GM23338 (cell line): ENCODE measurements around the gene UBE2I.

ENCODE experiments used
- EZH2 ChIP-seq: fragments of 200-600 bp; sonication (generic); IDR thresholded peaks from one replicate; pipeline ENCODE4 v1.8.0; 2017; ENCODE audit warnings: antibody characterized with exemption, mild to moderate bottlenecking, low read depth; ENCODE audit not compliant: unreplicated experiment
- EZH2phosphoT487 ChIP-seq: fragments of 200-600 bp; sonication (generic); IDR thresholded peaks from one replicate; pipeline ENCODE4 v1.8.1; 2018; ENCODE audit warnings: antibody characterized with exemption; ENCODE audit not compliant: unreplicated experiment
- POLR2AphosphoS5 ChIP-seq: IDR thresholded peaks from 2 replicates; pipeline ENCODE4 v1.6.1; 2016; ENCODE audit warnings: antibody characterized with exemption, low read depth
- TF ChIP-seq, protein P1 (sequence below), 2 experiments: fragments of 200-600 bp in 1 of 2; sonication (generic) in 1 of 2; conservative IDR thresholded peaks; 2 replicates each; pipeline versions ENCODE4 v1.5.1 to v1.6.1; 2016 to 2017; ENCODE audit warnings: antibody characterized with exemption in 2 of 2, low read depth in 2 of 2, mild to moderate bottlenecking in 2 of 2, moderate library complexity in 1 of 2
- TF ChIP-seq, protein P2 (sequence below): IDR thresholded peaks from one replicate; pipeline ENCODE4 v1.6.1; 2018; ENCODE audit warnings: antibody characterized with exemption; ENCODE audit not compliant: unreplicated experiment

GRCh38 chr16:1334739-1335138 lies 25.3 kb downstream of the UBE2I start:
- TF ChIP-seq EZH2 (peak; percentile 37), POLR2AphosphoS5 (no peak), EZH2phosphoT487 (no peak)
- TF ChIP-seq, protein P1, sequence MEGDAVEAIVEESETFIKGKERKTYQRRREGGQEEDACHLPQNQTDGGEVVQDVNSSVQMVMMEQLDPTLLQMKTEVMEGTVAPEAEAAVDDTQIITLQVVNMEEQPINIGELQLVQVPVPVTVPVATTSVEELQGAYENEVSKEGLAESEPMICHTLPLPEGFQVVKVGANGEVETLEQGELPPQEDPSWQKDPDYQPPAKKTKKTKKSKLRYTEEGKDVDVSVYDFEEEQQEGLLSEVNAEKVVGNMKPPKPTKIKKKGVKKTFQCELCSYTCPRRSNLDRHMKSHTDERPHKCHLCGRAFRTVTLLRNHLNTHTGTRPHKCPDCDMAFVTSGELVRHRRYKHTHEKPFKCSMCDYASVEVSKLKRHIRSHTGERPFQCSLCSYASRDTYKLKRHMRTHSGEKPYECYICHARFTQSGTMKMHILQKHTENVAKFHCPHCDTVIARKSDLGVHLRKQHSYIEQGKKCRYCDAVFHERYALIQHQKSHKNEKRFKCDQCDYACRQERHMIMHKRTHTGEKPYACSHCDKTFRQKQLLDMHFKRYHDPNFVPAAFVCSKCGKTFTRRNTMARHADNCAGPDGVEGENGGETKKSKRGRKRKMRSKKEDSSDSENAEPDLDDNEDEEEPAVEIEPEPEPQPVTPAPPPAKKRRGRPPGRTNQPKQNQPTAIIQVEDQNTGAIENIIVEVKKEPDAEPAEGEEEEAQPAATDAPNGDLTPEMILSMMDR (conservative IDR thresholded peaks at IDR 0.05; ENCODE audit: low read depth in 2 of 2) = peak in 1 of 2 experiments; percentile 36; a peak in 1 of 4 replicates
- TF ChIP-seq, protein P2, sequence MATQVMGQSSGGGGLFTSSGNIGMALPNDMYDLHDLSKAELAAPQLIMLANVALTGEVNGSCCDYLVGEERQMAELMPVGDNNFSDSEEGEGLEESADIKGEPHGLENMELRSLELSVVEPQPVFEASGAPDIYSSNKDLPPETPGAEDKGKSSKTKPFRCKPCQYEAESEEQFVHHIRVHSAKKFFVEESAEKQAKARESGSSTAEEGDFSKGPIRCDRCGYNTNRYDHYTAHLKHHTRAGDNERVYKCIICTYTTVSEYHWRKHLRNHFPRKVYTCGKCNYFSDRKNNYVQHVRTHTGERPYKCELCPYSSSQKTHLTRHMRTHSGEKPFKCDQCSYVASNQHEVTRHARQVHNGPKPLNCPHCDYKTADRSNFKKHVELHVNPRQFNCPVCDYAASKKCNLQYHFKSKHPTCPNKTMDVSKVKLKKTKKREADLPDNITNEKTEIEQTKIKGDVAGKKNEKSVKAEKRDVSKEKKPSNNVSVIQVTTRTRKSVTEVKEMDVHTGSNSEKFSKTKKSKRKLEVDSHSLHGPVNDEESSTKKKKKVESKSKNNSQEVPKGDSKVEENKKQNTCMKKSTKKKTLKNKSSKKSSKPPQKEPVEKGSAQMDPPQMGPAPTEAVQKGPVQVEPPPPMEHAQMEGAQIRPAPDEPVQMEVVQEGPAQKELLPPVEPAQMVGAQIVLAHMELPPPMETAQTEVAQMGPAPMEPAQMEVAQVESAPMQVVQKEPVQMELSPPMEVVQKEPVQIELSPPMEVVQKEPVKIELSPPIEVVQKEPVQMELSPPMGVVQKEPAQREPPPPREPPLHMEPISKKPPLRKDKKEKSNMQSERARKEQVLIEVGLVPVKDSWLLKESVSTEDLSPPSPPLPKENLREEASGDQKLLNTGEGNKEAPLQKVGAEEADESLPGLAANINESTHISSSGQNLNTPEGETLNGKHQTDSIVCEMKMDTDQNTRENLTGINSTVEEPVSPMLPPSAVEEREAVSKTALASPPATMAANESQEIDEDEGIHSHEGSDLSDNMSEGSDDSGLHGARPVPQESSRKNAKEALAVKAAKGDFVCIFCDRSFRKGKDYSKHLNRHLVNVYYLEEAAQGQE = no peak
